Choroid plexus epithelial cell (primary cell): ENCODE data around the gene WFDC2.

Source experiments
- DNase-seq: peaks from one replicate; pipeline ENCODE4 v3.0.0-alpha.2; 2010; ENCODE audit warnings: low read depth
- H3K4me3 ChIP-seq: 2 replicates; pipeline ENCODE4 v1.5.1; 2011; ENCODE audit warnings: low read depth, mild to moderate bottlenecking, control low read depth, low read length, moderate library complexity
- CTCF ChIP-seq: conservative IDR thresholded peaks from 2 replicates; pipeline ENCODE4 v1.5.1; 2011; ENCODE audit warnings: low read depth, mild to moderate bottlenecking, control low read depth, inconsistent platforms, low read length, moderate library complexity

WFDC2 gene

GRCh38 chr20:45495501-45495941, 26.0 kb downstream of the WFDC2 start:
- H3K4me3 ChIP-seq, result no peak overlapping the region
- no peak for TF ChIP-seq CTCF
- DNase-seq, result no peak

- no peak for DNase-seq
- no peak for TF ChIP-seq CTCF
- no peak overlapping the region for H3K4me3 ChIP-seq
These were observed 26.6 kb downstream of the WFDC2 start for GRCh38 chr20:45496166-45496565.

GRCh38 chr20:45497971-45498494, 28.5 kb downstream of the WFDC2 start:
- H3K4me3 ChIP-seq, result no peak overlapping the region
- DNase-seq, result no peak
- no peak for TF ChIP-seq CTCF

GRCh38 chr20:45500022-45500421, 30.5 kb downstream of the WFDC2 start:
- DNase-seq, result no peak
- no peak overlapping the region for H3K4me3 ChIP-seq
- no peak for TF ChIP-seq CTCF

- TF ChIP-seq CTCF, result no peak
- no peak for DNase-seq
- H3K4me3 ChIP-seq, result no peak overlapping the region
These were observed 32.0 kb downstream of the WFDC2 start for GRCh38 chr20:45501600-45501999.

- no peak for DNase-seq
- no peak overlapping the region for H3K4me3 ChIP-seq
- TF ChIP-seq CTCF, result no peak
These were observed 33.0 kb downstream of the WFDC2 start for GRCh38 chr20:45502561-45502960.

- DNase-seq, result no peak
- H3K4me3 ChIP-seq, result no peak overlapping the region
- no peak for TF ChIP-seq CTCF
These were observed 33.9 kb downstream of the WFDC2 start for GRCh38 chr20:45503403-45503802.
